ENCODE results near the gene LIMS1. TPM values are rescaled to one million over a fixed set of nuclear protein-coding genes. Genes with fewer than 3 reads are reported as not detected.

LIMS1 gene
- total RNA-seq, 1 experiment from 2014 or later: 56.2 TPM

DNA sequence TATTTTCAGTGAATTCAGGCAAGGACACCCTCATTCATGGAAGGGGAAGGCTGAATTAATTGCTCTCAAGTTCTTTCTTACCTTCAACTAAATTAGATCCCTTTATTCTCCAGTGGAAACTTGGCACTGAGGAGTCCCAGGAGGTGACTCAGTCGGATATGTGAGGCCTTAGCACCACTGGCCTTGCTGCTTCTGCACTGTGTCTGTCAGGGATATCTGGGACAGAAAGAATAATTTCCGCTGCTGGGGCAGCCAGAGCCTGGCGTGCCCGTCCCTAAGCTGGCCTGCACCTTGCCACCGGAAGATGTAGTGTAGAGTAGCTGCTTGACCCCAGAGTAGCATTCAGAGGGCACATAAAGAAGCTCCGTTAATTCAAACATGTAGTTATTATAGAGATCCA is 53.4 kb downstream of the LIMS1 start:
- Histone ChIP-seq H3K4me3 (replicated peaks in 1 of 2; ENCODE audit: low read depth in 1 of 2, low read length in 2 of 2) (no peak overlapping the region), H3K36me3 (ENCODE audit: control insufficient read depth in 1 of 2, insufficient read depth in 2 of 2, low read length in 2 of 2) (no peaks in the 10 kb centered on the region), H3K9me3 (ENCODE audit: control insufficient read depth in 1 of 2, insufficient read depth in 1 of 2, low read depth in 1 of 2, low read length in 2 of 2) (no peaks in the 10 kb centered on the region), H3K27me3 (ENCODE audit: insufficient read depth, low read length) (no peaks in the 10 kb centered on the region), H2AFZ (ENCODE audit: low read depth, low read length, poor library complexity, severe bottlenecking) (no peak overlapping the region), H4K20me1 (ENCODE audit: insufficient read depth) (no peaks in the 10 kb centered on the region), H3K9ac (ENCODE audit: low read length) (no peak overlapping the region), H3K4me1 (ENCODE audit: control insufficient read depth in 1 of 2, insufficient read depth in 2 of 2, low read length in 2 of 2) (peaks cover under 1 to 23% of the 10 kb centered on the region in 2 experiments; a peak in 3 of 4 replicates), H3K79me2 (ENCODE audit: insufficient read depth, low read length) (peaks cover 64% of the 10 kb centered on the region), H3K4me2 (ENCODE audit: low read length) (no peak overlapping the region), H3K9me2 (ENCODE audit: insufficient read depth) (no peaks in the 10 kb centered on the region), H3K27ac (ENCODE audit: low read depth, low read length) (no peak overlapping the region)
- BruUV-seq (replicated peaks): no TSS peak
- CTCF ChIA-PET: interaction anchor here (1.3 kb wide), 1 partner anchor 49 kb away, joined by 4 read pairs; no protein-coding TSS in a partner anchor
- intact Hi-C loops (cut with micrococcal nuclease): loop anchor here (10.0 kb wide), 1 partner anchor 653 kb away; no protein-coding TSS in a partner anchor
- ATAC-seq: no peak
- RAD21 ChIA-PET (ENCODE audit: low non-redundant PET in 1 of 2, low total read pairs in 2 of 2, uncharacterized antibody in 2 of 2, unreplicated experiment in 2 of 2): no interaction called here
- POLR2A ChIA-PET: no interaction called here
- TF ChIP-seq REST (IDR thresholded peaks at IDR 0.05; ENCODE audit: low read depth) (no peak), SP1 (IDR thresholded peaks at IDR 0.05; ENCODE audit: low read depth) (no peak), SRF (IDR thresholded peaks at IDR 0.05; ENCODE audit: low read depth) (no peak)
- TF ChIP-seq, protein P1, sequence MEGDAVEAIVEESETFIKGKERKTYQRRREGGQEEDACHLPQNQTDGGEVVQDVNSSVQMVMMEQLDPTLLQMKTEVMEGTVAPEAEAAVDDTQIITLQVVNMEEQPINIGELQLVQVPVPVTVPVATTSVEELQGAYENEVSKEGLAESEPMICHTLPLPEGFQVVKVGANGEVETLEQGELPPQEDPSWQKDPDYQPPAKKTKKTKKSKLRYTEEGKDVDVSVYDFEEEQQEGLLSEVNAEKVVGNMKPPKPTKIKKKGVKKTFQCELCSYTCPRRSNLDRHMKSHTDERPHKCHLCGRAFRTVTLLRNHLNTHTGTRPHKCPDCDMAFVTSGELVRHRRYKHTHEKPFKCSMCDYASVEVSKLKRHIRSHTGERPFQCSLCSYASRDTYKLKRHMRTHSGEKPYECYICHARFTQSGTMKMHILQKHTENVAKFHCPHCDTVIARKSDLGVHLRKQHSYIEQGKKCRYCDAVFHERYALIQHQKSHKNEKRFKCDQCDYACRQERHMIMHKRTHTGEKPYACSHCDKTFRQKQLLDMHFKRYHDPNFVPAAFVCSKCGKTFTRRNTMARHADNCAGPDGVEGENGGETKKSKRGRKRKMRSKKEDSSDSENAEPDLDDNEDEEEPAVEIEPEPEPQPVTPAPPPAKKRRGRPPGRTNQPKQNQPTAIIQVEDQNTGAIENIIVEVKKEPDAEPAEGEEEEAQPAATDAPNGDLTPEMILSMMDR (IDR thresholded peaks at IDR 0.05 in 2 of 3, conservative IDR thresholded peaks at IDR 0.05 in 1 of 3; ENCODE audit: borderline replicate concordance in 1 of 3, insufficient read depth in 1 of 3, low read depth in 2 of 3, low read length in 2 of 3): no peak
- TF ChIP-seq, protein P2, sequence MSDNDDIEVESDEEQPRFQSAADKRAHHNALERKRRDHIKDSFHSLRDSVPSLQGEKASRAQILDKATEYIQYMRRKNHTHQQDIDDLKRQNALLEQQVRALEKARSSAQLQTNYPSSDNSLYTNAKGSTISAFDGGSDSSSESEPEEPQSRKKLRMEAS (IDR thresholded peaks at IDR 0.05): no peak
- no peak for DNase-seq (ENCODE audit: low read depth, low spot score)
